ENCODE data around the gene CAV2. TPM values are rescaled to one million over a fixed set of nuclear protein-coding genes. Genes with fewer than 3 reads are reported as not detected.

The CAV2 gene
- polyA plus RNA-seq, 1 of the 3 experiments (the other 2 are of a cell fraction) = 182 TPM

DNA sequence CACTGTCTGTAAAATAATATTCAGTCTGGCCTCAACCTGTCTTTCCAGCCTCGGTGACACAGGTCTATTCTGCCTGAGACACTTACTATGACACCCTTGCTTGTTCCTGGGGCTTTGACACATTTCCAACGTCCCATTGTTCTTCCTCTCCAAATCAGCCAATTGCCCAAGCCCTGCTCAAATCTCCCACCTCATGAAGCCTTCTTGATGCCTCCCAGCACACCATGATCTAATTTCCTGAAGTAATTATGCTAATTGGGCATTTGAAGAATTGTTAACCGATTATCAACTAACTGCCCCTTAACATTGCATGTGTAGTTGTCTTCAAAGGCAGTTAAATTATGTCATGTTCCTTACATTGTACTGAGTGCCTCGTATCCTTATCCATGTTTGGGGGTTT is 58.4 kb downstream of the CAV2 start:
- no peak overlapping the region for H3K9ac ChIP-seq
- H3K27me3 ChIP-seq (ENCODE audit: insufficient read depth) = no peaks in the 10 kb centered on the region
- H3K9me2 ChIP-seq = no peaks in the 10 kb centered on the region
- H3K4me3 ChIP-seq (ENCODE audit: low read depth in 2 of 2, low read length in 1 of 2) = no peak overlapping the region
- H3K36me3 ChIP-seq (replicated peaks in 1 of 2; ENCODE audit: control insufficient read depth in 1 of 2, insufficient read depth in 2 of 2, low read length in 1 of 2) = peaks cover 36 to 51% of the 10 kb centered on the region in 2 experiments
- ChIA-PET POLR2A (no interaction called here), CTCF (interaction anchor here (0.7 to 2.2 kb wide), 3 partner anchors 31 to 385 kb away, joined by 3 to 6 read pairs (median 4); no protein-coding TSS in a partner anchor)
- H3K4me2 ChIP-seq = no peak overlapping the region
- WGBS (ENCODE audit: low lambda C conversion rate) = 35% methylated on average over 4 of the region's 4 CpGs
- TF ChIP-seq TEAD4 (IDR thresholded peaks at IDR 0.05; ENCODE audit: borderline replicate concordance, insufficient read depth) = no peak
- no peak for TF ChIP-seq TAF1 (IDR thresholded peaks at IDR 0.05; ENCODE audit: borderline replicate concordance, low read depth, low read length)
- no peak for TF ChIP-seq SMC3 (IDR thresholded peaks at IDR 0.05; ENCODE audit: low read depth, low read length)
- TF ChIP-seq TCF12 (IDR thresholded peaks at IDR 0.05) = no peak
- no peak for TF ChIP-seq JUND (IDR thresholded peaks at IDR 0.05)
- no peak for TF ChIP-seq FOXM1 (IDR thresholded peaks at IDR 0.05; ENCODE audit: low read depth)
- TF ChIP-seq RFX5 (IDR thresholded peaks at IDR 0.05; ENCODE audit: low read length) = no peak
- TF ChIP-seq RCOR1 (IDR thresholded peaks at IDR 0.05; ENCODE audit: low read length) = no peak
- no peak for TF ChIP-seq POLR2AphosphoS5 (IDR thresholded peaks at IDR 0.05; ENCODE audit: low read depth, low read length)
- no peak for TF ChIP-seq EP300 (IDR thresholded peaks at IDR 0.05; ENCODE audit: borderline replicate concordance in 1 of 2, low read depth in 1 of 2, low read length in 1 of 2)
- TF ChIP-seq SIN3A (IDR thresholded peaks at IDR 0.05; ENCODE audit: borderline replicate concordance, low read depth, low read length) = no peak
- TF ChIP-seq YY1 (IDR thresholded peaks at IDR 0.05; ENCODE audit: low read depth) = no peak
- H3K4me1 ChIP-seq (ENCODE audit: control insufficient read depth in 1 of 2, insufficient read depth in 2 of 2, low read depth in 1 of 2, low read length in 1 of 2) = peaks cover 3 to 79% of the 10 kb centered on the region in 2 experiments
- H3K9me3 ChIP-seq = no peaks in the 10 kb centered on the region
- peak overlapping the region in 1 of 2 experiments; percentile 68; a peak in 1 of 4 replicates for H3K27ac ChIP-seq (ENCODE audit: low read depth in 2 of 2, low read length in 1 of 2)
- no peak for DNase-seq
- H2AFZ ChIP-seq (ENCODE audit: low read depth) = no peak overlapping the region
- 0 out of 2 replicates have a peak, but pooled peaks cover 5% of the 10 kb centered on the region for H4K20me1 ChIP-seq (ENCODE audit: insufficient read depth)
- peaks cover 63% of the 10 kb centered on the region for H3K79me2 ChIP-seq (ENCODE audit: insufficient read depth)
- H3F3A ChIP-seq (replicated peaks; ENCODE audit: insufficient read depth) = peaks cover 86% of the 10 kb centered on the region

Other genes with a start within 250 kb of the CAV2 start
- 968 and 1,061 TPM in 2 replicates for gene CAV1, start 25.3 kb downstream of the CAV2 start, polyA plus RNA-seq (2012; rRNA removed)
- gene MET, start 172.5 kb downstream of the CAV2 start, polyA plus RNA-seq (2012; rRNA removed) = 38.7 and 61.6 TPM in 2 replicates

Measured in SK-N-SH (cell line).